Body of pancreas (tissue), 4 donors: ENCODE data around the gene PXDN.

Experiments
- POLR2A ChIP-seq, 3 donors: fragments of 450-650 bp; IDR thresholded peaks; one replicate each; pipeline ENCODE4 v1.6.1; 2016; ENCODE audit warnings: antibody characterized with exemption in 3 of 3, mild to moderate bottlenecking in 2 of 3
- TF ChIP-seq, protein P1 (sequence below), 7 experiments: fragments of 450-650 bp in 4 of 7; fragments of 200-600 bp in 3 of 7; sonication (generic) in 3 of 7; IDR thresholded peaks; one replicate each; pipeline ENCODE4 v1.5.1; 2016 to 2019; ENCODE audit warnings: antibody characterized with exemption in 7 of 7

GRCh38 chr2:1681017-1681318 lies 63.3 kb downstream of the PXDN start:
- TF ChIP-seq POLR2A (IDR thresholded peaks at IDR 0.05), result no peak
- TF ChIP-seq, protein P1, sequence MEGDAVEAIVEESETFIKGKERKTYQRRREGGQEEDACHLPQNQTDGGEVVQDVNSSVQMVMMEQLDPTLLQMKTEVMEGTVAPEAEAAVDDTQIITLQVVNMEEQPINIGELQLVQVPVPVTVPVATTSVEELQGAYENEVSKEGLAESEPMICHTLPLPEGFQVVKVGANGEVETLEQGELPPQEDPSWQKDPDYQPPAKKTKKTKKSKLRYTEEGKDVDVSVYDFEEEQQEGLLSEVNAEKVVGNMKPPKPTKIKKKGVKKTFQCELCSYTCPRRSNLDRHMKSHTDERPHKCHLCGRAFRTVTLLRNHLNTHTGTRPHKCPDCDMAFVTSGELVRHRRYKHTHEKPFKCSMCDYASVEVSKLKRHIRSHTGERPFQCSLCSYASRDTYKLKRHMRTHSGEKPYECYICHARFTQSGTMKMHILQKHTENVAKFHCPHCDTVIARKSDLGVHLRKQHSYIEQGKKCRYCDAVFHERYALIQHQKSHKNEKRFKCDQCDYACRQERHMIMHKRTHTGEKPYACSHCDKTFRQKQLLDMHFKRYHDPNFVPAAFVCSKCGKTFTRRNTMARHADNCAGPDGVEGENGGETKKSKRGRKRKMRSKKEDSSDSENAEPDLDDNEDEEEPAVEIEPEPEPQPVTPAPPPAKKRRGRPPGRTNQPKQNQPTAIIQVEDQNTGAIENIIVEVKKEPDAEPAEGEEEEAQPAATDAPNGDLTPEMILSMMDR (IDR thresholded peaks at IDR 0.05), result no peak
